ENCODE results near the gene ELOVL4. TPM values are rescaled to one million over a fixed set of nuclear protein-coding genes. Genes with fewer than 3 reads are reported as not detected.

The ELOVL4 gene
- total RNA-seq = under 1 TPM; 0.06 to 0.24 (median 0.11) TPM
- under 1 TPM; 0.01 to 0.12 (median 0.09) TPM for polyA plus RNA-seq
- long read RNA-seq, donor 1 = 0 reads
- long read RNA-seq, donor 2 = 0 reads

GRCh38 chr6:79947191-79948186 lies at the start of gene ELOVL4:
TSS of gene ELOVL4 (minus strand) at chr6:79947553. CDS start at chr6:79947279, 274 bp downstream.
- Histone ChIP-seq H3K36me3 (ENCODE audit: insufficient read depth in 1 of 2, low read depth in 1 of 2) (no peaks in the 10 kb centered on the region), H3K9me3 (no peaks in the 10 kb centered on the region), H3K4me1 (no peaks in the 10 kb centered on the region), H3K4me3 (peak within 1 kb of the TSS; percentile 65), H3K27ac (no peak within 1 kb of the TSS), H3K27me3 (ENCODE audit: insufficient read depth in 3 of 3, low read length in 2 of 3) (peaks cover 0 to 50% (median 19%) of the 10 kb centered on the region in 3 donors)
- TF ChIP-seq, protein P1, sequence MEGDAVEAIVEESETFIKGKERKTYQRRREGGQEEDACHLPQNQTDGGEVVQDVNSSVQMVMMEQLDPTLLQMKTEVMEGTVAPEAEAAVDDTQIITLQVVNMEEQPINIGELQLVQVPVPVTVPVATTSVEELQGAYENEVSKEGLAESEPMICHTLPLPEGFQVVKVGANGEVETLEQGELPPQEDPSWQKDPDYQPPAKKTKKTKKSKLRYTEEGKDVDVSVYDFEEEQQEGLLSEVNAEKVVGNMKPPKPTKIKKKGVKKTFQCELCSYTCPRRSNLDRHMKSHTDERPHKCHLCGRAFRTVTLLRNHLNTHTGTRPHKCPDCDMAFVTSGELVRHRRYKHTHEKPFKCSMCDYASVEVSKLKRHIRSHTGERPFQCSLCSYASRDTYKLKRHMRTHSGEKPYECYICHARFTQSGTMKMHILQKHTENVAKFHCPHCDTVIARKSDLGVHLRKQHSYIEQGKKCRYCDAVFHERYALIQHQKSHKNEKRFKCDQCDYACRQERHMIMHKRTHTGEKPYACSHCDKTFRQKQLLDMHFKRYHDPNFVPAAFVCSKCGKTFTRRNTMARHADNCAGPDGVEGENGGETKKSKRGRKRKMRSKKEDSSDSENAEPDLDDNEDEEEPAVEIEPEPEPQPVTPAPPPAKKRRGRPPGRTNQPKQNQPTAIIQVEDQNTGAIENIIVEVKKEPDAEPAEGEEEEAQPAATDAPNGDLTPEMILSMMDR (IDR thresholded peaks at IDR 0.05) = no peak
- DNase-seq (peak; percentile 60 to 68), ATAC-seq (peak in 3 of 4 donors; percentile 55 to 69 (median 55))
- WGBS, 3 donors = 1% methylated on average over 35 to 84 of the region's 84 CpGs
- intact Hi-C loops (cut with DNase I) = loop anchor here (5.0 kb wide), 1 partner anchor 145 kb away; no protein-coding TSS in a partner anchor

DNA sequence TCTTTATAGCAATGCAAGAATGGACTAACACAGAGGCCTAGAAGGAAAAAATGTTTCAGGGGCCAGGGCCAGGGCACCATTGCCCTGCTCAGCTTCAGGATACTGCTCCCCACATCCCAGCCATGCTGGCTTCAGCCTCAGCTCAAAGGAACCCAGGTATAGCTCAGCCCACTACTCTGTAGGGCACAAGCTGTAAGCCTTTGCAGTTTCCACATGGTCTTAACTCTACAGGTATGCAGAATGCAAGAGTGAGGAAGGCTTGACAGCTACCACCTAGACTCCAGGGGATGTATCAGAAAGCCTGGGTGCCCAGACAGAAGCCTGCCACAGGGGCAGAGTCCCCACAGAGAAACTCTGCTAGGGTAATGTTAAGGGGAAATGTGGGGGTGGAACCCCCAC lies 46.6 kb upstream of the ELOVL4 start:
- Histone ChIP-seq H3K4me3 (no peak overlapping the region), H3K27ac (no peak overlapping the region), H3K4me1 (no peaks in the 10 kb centered on the region), H3K27me3 (ENCODE audit: insufficient read depth in 3 of 3, low read length in 2 of 3) (no peaks in the 10 kb centered on the region), H3K9me3 (no peaks in the 10 kb centered on the region), H3K36me3 (ENCODE audit: insufficient read depth in 1 of 2, low read depth in 1 of 2) (no peaks in the 10 kb centered on the region)
- TF ChIP-seq, protein P1 (IDR thresholded peaks at IDR 0.05) = no peak
- no peak for DNase-seq
- no peak for ATAC-seq
- intact Hi-C loops (cut with DNase I) = no loop called here

- H3K36me3 ChIP-seq (ENCODE audit: insufficient read depth in 1 of 2, low read depth in 1 of 2) = no peaks in the 10 kb centered on the region
- H3K27me3 ChIP-seq (ENCODE audit: insufficient read depth in 3 of 3, low read length in 2 of 3) = no peaks in the 10 kb centered on the region
- 39 to 52% (median 50%) methylated on average over 2 of the region's 2 CpGs for WGBS, 3 donors
- no peak overlapping the region for H3K4me3 ChIP-seq
- no peak overlapping the region for H3K27ac ChIP-seq
- TF ChIP-seq, protein P1 (IDR thresholded peaks at IDR 0.05) = no peak
- H3K4me1 ChIP-seq = no peaks in the 10 kb centered on the region
- no peaks in the 10 kb centered on the region for H3K9me3 ChIP-seq
- intact Hi-C loops (cut with DNase I) = no loop called here
- ATAC-seq (no peak), DNase-seq (no peak)
These were observed 45.9 kb upstream of the ELOVL4 start for GRCh38 chr6:79993012-79993910.

- 90 to 91% (median 91%) methylated on average over 1 of the region's 1 CpG for WGBS, 3 donors
- Histone ChIP-seq H3K27ac (no peak overlapping the region), H3K36me3 (ENCODE audit: insufficient read depth in 1 of 2, low read depth in 1 of 2) (no peaks in the 10 kb centered on the region), H3K27me3 (ENCODE audit: insufficient read depth in 3 of 3, low read length in 2 of 3) (no peaks in the 10 kb centered on the region), H3K9me3 (no peaks in the 10 kb centered on the region), H3K4me1 (no peaks in the 10 kb centered on the region), H3K4me3 (no peak overlapping the region)
- TF ChIP-seq, protein P1 (IDR thresholded peaks at IDR 0.05) = no peak
- intact Hi-C loops (cut with DNase I) = no loop called here
- no peak for ATAC-seq
- no peak for DNase-seq
These were observed 42.3 kb upstream of the ELOVL4 start for GRCh38 chr6:79989641-79990040.
